CD8-positive, alpha-beta memory T cell (primary cell): ENCODE data around the gene RAPGEF1. TPM values are rescaled to one million over a fixed set of nuclear protein-coding genes. Genes with fewer than 3 reads are reported as not detected.
A peak's percentile ranks its signal among the peaks of the same experiment; 100 is the strongest.

Experiments
- CTCF ChIA-PET: fragments of 350-600 bp; sonication (Branson Sonifier 250); formaldehyde crosslinking; loops from one replicate; lab custom pipeline; 2021; ENCODE audit warnings: antibody characterized with exemption; lab: Charles Lee
- POLR2A ChIA-PET: fragments of 350-600 bp; sonication (Branson Sonifier 250); formaldehyde crosslinking; loops from one replicate; lab custom pipeline; 2021; ENCODE audit warnings: antibody characterized with exemption; lab: Charles Lee
- DNase-seq, 5 donors: peaks; one replicate each; pipeline versions ENCODE4 v3.0.0 to v3.0.0-alpha.2; 2020 to 2022; ENCODE audit warnings: mixed read lengths in 1 of 5
- H3K27ac ChIP-seq: one replicate; pipeline ENCODE4 v1.7.0; 2013; ENCODE audit warnings: low read depth, mild to moderate bottlenecking, low read length, moderate library complexity
- H3K27me3 ChIP-seq: 2 replicates; pipeline ENCODE4 v1.7.0; 2013; ENCODE audit warnings: low read length, mild to moderate bottlenecking; ENCODE audit not compliant: insufficient read depth, poor library complexity, severe bottlenecking
- H3K36me3 ChIP-seq: 2 replicates; pipeline ENCODE4 v1.7.0; 2013; ENCODE audit warnings: mild to moderate bottlenecking, low read length, moderate library complexity; ENCODE audit not compliant: insufficient read depth
- H3K4me1 ChIP-seq: 2 replicates; pipeline ENCODE4 v1.7.0; 2013; ENCODE audit warnings: mild to moderate bottlenecking, low read length, moderate library complexity; ENCODE audit not compliant: insufficient read depth
- H3K4me3 ChIP-seq: 2 replicates; pipeline ENCODE4 v1.7.0; 2013; ENCODE audit warnings: mild to moderate bottlenecking, low read length
- H3K9me3 ChIP-seq: 2 replicates; pipeline ENCODE4 v1.7.0; 2013; ENCODE audit warnings: mild to moderate bottlenecking, low read length
- H3K27ac Mint-ChIP-seq, 8 donors: one replicate each; pipeline ENCODE4 v1.8.0; 2020 to 2021; ENCODE audit warnings: mixed read lengths in 8 of 8, mild to moderate bottlenecking in 6 of 8, inconsistent platforms in 3 of 8, moderate library complexity in 3 of 8
- H3K27me3 Mint-ChIP-seq, 2 donors: one replicate each; pipeline ENCODE4 v1.8.0; 2020 to 2021; ENCODE audit warnings: mixed read lengths in 2 of 2, mild to moderate bottlenecking in 1 of 2, moderate library complexity in 1 of 2
- H3K36me3 Mint-ChIP-seq, 3 donors: one replicate each; pipeline ENCODE4 v1.8.0; 2020 to 2021; ENCODE audit warnings: mixed read lengths in 3 of 3, inconsistent platforms in 1 of 3, mild to moderate bottlenecking in 1 of 3
- H3K4me1 Mint-ChIP-seq, 3 donors: one replicate each; pipeline ENCODE4 v1.8.0; 2020 to 2021; ENCODE audit warnings: mixed read lengths in 3 of 3, inconsistent platforms in 1 of 3, mild to moderate bottlenecking in 1 of 3
- H3K4me3 Mint-ChIP-seq, 7 donors: one replicate each; pipeline ENCODE4 v1.8.0; 2020 to 2021; ENCODE audit warnings: mixed read lengths in 7 of 7, mild to moderate bottlenecking in 6 of 7, moderate library complexity in 4 of 7, inconsistent platforms in 2 of 7
- H3K9me3 Mint-ChIP-seq, 5 donors: one replicate each; pipeline ENCODE4 v1.8.0; 2020 to 2022; ENCODE audit warnings: mixed read lengths in 5 of 5, mild to moderate bottlenecking in 3 of 5, moderate library complexity in 2 of 5, inconsistent platforms in 1 of 5
- polyA plus RNA-seq: library from polyadenylated mRNA; unstranded; fragments of 300-500 nt; fragmentation: Illumina TruSeq; gene quantifications from one replicate; pipeline ENCODE4 v1.2.3, GENCODE V29; 2021
- total RNA-seq, 2 experiments: library from RNA; stranded (reverse); gene quantifications; one replicate each; pipeline ENCODE4 v1.2.3, GENCODE V29; 2021

Gene RAPGEF1
- total and polyA plus RNA-seq, 3 experiments from 2014 or later = 20.1 to 148 (median 145) TPM

DNA sequence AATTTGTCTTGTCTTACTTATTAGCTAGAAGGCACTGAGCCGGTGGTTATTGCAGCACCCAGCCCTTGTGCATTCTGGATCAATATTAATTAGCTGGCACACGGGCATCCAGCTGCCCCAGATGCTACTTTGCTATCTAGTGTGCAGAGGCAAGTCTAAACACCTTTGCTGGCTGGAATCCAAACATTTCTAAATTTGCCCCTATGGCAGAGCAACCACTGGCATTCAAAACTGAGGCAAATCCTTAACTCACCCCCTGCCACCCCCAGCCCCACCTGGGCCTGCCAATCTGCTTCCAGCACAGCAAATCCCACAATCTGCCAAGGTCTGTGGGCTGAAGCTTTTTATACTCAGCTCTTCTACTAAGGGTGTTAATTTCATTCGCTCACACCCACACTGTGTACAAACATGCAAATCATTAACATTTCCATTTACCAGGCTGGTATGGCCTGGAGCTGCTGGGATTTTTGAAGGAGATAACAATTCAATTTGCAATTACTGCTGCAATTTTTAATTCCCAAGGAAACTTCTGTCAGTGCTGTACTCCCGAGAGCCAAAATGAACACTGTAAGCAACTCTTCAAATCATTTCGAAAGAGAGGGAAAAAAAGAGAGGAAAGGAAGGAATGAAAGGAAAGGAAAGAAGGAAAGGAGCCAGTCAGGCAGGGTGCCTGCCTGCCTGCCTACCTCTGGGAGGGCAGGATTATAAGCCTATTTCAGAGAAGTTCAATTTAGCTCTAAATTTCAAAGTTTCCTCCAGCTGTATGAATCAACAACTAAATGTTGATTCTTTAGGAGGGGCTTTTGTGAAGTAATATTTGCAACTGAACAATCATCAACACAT, 35.5 kb downstream of the RAPGEF1 start:
- Histone ChIP-seq H3K27ac (no peak overlapping the region), H3K4me1 (peaks cover 63% of the 10 kb centered on the region), H3K4me3 (no peak overlapping the region), H3K27me3 (no peaks in the 10 kb centered on the region), H3K9me3 (no peaks in the 10 kb centered on the region), H3K36me3 (no peaks in the 10 kb centered on the region)
- no peaks in the 10 kb centered on the region for H3K9me3 Mint-ChIP-seq
- H3K4me3 Mint-ChIP-seq = peak overlapping the region in 1 of 7 donors; percentile 8
- H3K27me3 Mint-ChIP-seq = no peaks in the 10 kb centered on the region
- ChIA-PET POLR2A (no interaction called here), CTCF (interaction anchor here (1.0 to 1.3 kb wide), 4 partner anchors 23 to 40 kb away, joined by 3 to 4 read pairs (median 4); no protein-coding TSS in a partner anchor)
- H3K4me1 Mint-ChIP-seq = peaks cover 79 to 99% (median 98%) of the 10 kb centered on the region in 3 donors
- peaks cover 0 to 22% (median 5%) of the 10 kb centered on the region in 3 donors for H3K36me3 Mint-ChIP-seq
- DNase-seq = no peak
- H3K27ac Mint-ChIP-seq = peak overlapping the region in 7 of 8 donors; percentile 8 to 61 (median 35)

DNA sequence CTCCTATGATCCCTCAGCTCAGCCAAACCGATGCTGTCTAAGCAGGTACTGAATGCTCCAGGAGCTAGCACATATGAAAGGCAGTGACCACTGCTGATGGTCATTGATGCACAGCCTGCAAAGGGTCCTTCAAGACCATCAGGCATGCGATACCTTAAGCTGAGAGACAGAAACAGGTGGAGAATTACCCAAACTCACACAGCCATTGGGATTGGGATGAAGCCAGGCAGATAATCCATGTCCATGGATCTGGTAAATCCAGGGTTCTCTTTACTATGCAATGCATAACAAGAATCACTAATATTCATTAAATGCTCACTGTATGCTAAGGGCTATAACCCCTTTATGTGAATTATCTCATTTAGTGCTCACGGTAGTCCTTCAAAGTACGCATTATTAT, 36.2 kb downstream of the RAPGEF1 start:
- Histone ChIP-seq H3K27me3 (no peaks in the 10 kb centered on the region), H3K9me3 (no peaks in the 10 kb centered on the region), H3K4me3 (no peak overlapping the region), H3K36me3 (no peaks in the 10 kb centered on the region), H3K27ac (no peak overlapping the region), H3K4me1 (peaks cover 59% of the 10 kb centered on the region)
- no peaks in the 10 kb centered on the region for H3K9me3 Mint-ChIP-seq
- H3K27ac Mint-ChIP-seq = peak overlapping the region in 2 of 8 donors; percentile 35 to 55
- peaks cover 0 to 22% (median 5%) of the 10 kb centered on the region in 3 donors for H3K36me3 Mint-ChIP-seq
- ChIA-PET CTCF (interaction anchor here (1.0 to 1.3 kb wide), 3 partner anchors 25 to 40 kb away, joined by 3 to 4 read pairs (median 4); no protein-coding TSS in a partner anchor), POLR2A (no interaction called here)
- DNase-seq = no peak
- H3K27me3 Mint-ChIP-seq = no peaks in the 10 kb centered on the region
- H3K4me1 Mint-ChIP-seq = peaks cover 81 to 99% (median 98%) of the 10 kb centered on the region in 3 donors
- no peak overlapping the region for H3K4me3 Mint-ChIP-seq

DNA sequence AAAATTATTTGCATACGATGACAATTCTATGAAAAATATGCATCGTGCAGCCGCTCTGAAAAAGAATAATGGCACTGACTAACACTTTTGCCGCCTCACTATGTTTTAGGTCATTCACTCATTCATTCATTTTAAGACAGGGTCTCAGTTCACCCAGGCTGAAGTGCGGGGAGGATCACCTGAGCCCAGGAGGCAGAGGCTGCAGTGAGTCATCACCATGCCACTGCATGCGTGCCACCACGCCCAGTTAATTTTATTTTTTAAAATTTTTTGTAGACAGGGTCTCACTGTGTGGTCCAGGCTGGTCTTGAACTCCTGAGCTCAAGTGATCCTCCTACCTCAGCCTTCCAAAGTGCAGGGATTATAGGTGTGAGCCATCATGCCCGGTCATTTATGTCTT, 37.0 kb downstream of the RAPGEF1 start:
- H3K4me3 ChIP-seq = no peak overlapping the region
- H3K27ac ChIP-seq = no peak overlapping the region
- Mint-ChIP-seq H3K36me3 (peaks cover 0 to 19% (median 5%) of the 10 kb centered on the region in 3 donors), H3K4me1 (peaks cover 82 to 99% (median 98%) of the 10 kb centered on the region in 3 donors), H3K27me3 (no peaks in the 10 kb centered on the region), H3K27ac (peak overlapping the region in 1 of 8 donors; percentile 94), H3K9me3 (no peaks in the 10 kb centered on the region), H3K4me3 (no peak overlapping the region)
- no peaks in the 10 kb centered on the region for H3K9me3 ChIP-seq
- ChIA-PET POLR2A (no interaction called here), CTCF (interaction anchor here (1.0 kb wide), 1 partner anchor 29 kb away, joined by 4 read pairs; no protein-coding TSS in a partner anchor)
- no peak for DNase-seq
- no peaks in the 10 kb centered on the region for H3K27me3 ChIP-seq
- H3K36me3 ChIP-seq = no peaks in the 10 kb centered on the region
- peaks cover 53% of the 10 kb centered on the region for H3K4me1 ChIP-seq

DNA sequence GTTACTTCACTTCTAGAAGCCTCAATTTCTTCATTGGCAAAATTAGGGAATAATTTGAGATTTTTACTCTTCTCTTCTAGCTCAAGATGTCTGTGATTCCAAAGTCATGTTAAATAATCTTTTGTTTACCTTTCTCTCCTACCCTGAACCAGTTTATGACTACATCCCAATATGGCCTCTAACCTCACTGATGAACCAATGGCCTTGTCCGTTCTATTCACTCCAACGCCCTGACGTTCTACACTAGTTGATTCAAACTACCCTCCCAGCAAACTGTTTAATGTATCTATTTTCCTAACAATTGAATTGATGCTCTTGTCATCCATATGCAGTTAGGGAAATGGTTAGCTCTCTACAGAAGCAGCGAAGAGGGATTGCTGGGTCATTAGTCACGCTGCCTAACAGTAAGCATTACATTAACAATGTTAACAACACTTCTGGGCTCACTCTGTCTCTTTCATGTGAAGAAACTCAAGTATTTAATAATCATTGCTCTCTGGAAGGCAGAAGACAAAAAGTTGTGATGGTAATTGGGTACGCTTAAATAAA, 38.0 kb downstream of the RAPGEF1 start:
- Mint-ChIP-seq H3K27ac (peak overlapping the region in 1 of 8 donors; percentile 35), H3K27me3 (no peaks in the 10 kb centered on the region), H3K9me3 (no peaks in the 10 kb centered on the region), H3K36me3 (peaks cover 0 to 13% (median 2%) of the 10 kb centered on the region in 3 donors), H3K4me1 (peaks cover 81 to 99% (median 98%) of the 10 kb centered on the region in 3 donors), H3K4me3 (no peak overlapping the region)
- no peak overlapping the region for H3K4me3 ChIP-seq
- H3K9me3 ChIP-seq = no peaks in the 10 kb centered on the region
- POLR2A ChIA-PET = no interaction called here
- DNase-seq = no peak
- H3K4me1 ChIP-seq = peaks cover 57% of the 10 kb centered on the region
- no peaks in the 10 kb centered on the region for H3K27me3 ChIP-seq
- H3K36me3 ChIP-seq = no peaks in the 10 kb centered on the region
- no peak overlapping the region for H3K27ac ChIP-seq
- CTCF ChIA-PET = no interaction called here

DNA sequence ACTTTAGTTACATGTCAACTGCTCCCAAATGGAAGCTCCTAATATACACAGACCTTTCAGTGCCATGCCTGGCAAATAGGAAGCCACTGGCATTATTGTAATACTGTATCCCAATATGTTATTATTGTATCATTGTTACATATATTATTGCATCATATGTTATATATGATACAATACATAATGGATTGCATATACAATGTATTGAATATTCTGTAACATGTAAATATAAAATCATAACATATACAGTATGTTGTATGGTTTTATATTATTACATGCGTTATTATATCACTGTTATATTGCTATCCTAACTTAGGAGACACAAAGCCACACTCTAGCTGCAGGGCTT, 38.5 kb downstream of the RAPGEF1 start:
- Histone ChIP-seq H3K9me3 (no peaks in the 10 kb centered on the region), H3K36me3 (no peaks in the 10 kb centered on the region), H3K27ac (no peak overlapping the region), H3K27me3 (no peaks in the 10 kb centered on the region), H3K4me1 (peaks cover 58% of the 10 kb centered on the region), H3K4me3 (no peak overlapping the region)
- Mint-ChIP-seq H3K9me3 (no peaks in the 10 kb centered on the region), H3K27ac (peak overlapping the region in 2 of 8 donors; percentile 6 to 9), H3K27me3 (no peaks in the 10 kb centered on the region), H3K36me3 (peaks cover 0 to 9% (median 3%) of the 10 kb centered on the region in 3 donors), H3K4me3 (no peak overlapping the region), H3K4me1 (peaks cover 81 to 99% (median 98%) of the 10 kb centered on the region in 3 donors)
- ChIA-PET POLR2A (no interaction called here), CTCF (no interaction called here)
- no peak for DNase-seq

DNA sequence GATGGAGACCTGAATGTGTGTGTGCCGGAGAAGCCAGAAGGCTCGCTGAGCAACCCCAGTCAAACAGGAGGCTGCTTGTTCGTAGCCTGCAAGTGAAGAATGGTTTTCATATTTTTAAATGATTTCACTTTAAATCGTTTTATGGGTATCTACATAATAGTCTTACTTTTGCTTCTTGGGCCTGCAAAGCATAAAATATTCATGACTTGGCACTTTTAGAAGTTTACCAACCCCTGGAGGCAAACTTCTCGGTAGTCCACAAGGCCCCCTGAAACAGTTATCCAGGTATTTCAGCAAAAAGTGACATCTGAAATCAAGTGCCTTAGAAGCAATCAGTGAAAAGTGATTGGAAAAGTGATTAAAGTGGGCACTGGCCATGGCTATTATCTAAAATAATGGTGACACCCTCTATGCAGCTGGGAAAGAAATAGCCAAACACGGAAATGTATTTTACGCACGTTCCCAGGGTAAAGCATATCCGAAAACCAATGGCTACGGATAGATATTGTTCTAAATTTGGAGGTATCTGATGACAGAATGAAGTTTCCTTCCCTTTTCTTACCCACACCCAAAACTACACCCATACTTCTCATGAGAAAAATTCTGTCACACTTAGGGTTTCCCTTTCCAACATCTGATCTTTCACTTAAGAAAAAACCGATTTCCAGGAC, 39.0 kb downstream of the RAPGEF1 start:
- Histone ChIP-seq H3K4me3 (no peak overlapping the region), H3K36me3 (no peaks in the 10 kb centered on the region), H3K4me1 (peaks cover 56% of the 10 kb centered on the region), H3K27ac (no peak overlapping the region), H3K27me3 (no peaks in the 10 kb centered on the region), H3K9me3 (no peaks in the 10 kb centered on the region)
- peak overlapping the region in 3 of 8 donors; percentile 9 to 42 (median 30) for H3K27ac Mint-ChIP-seq
- no peaks in the 10 kb centered on the region for H3K27me3 Mint-ChIP-seq
- no peak overlapping the region for H3K4me3 Mint-ChIP-seq
- no peaks in the 10 kb centered on the region for H3K9me3 Mint-ChIP-seq
- H3K36me3 Mint-ChIP-seq = peaks cover 0 to 8% (median 3%) of the 10 kb centered on the region in 3 donors
- POLR2A ChIA-PET = no interaction called here
- peaks cover 82 to 99% (median 98%) of the 10 kb centered on the region in 3 donors for H3K4me1 Mint-ChIP-seq
- CTCF ChIA-PET = no interaction called here
- DNase-seq = no peak

DNA sequence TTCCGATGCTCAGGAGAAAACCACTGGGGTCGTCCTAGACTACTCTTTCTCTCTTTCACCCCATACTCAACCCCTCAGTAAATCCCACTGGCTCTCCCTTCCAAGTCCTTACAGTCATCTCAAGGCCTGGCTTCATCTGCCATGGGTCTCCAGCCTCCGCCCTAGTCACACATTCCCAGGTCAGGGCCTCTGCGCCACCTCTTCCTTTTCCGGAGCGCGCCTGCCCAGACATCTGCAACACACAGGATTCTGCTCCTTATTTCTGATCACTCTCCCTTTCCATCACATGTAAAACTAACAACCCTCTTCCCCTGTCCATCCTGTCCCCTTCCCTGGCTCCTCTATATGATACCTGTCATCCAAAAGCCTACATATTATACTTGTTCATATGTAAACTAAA, 39.8 kb downstream of the RAPGEF1 start:
- H3K36me3 ChIP-seq = no peaks in the 10 kb centered on the region
- peak overlapping the region in 1 of 7 donors; percentile 4 for H3K4me3 Mint-ChIP-seq
- peaks cover 82 to 99% (median 98%) of the 10 kb centered on the region in 3 donors for H3K4me1 Mint-ChIP-seq
- H3K4me1 ChIP-seq = peaks cover 52% of the 10 kb centered on the region
- no peaks in the 10 kb centered on the region for H3K9me3 ChIP-seq
- POLR2A ChIA-PET = no interaction called here
- CTCF ChIA-PET = no interaction called here
- no peaks in the 10 kb centered on the region for H3K27me3 ChIP-seq
- H3K27ac Mint-ChIP-seq = peak overlapping the region in 6 of 8 donors; percentile 16 to 83 (median 58)
- no peaks in the 10 kb centered on the region for H3K9me3 Mint-ChIP-seq
- H3K27ac ChIP-seq = no peak overlapping the region
- peaks cover 0 to 4% (median 3%) of the 10 kb centered on the region in 3 donors for H3K36me3 Mint-ChIP-seq
- H3K4me3 ChIP-seq = no peak overlapping the region
- no peaks in the 10 kb centered on the region for H3K27me3 Mint-ChIP-seq
- DNase-seq = no peak
